ENCODE results near the gene KCNN3. TPM values are rescaled to one million over a fixed set of nuclear protein-coding genes. Genes with fewer than 3 reads are reported as not detected.

Gene KCNN3
- total and polyA plus RNA-seq, 2 of the 8 experiments (the other 6 are each of a cell fraction or from before 2014, with no cell fraction given), result 2.8 to 3.7 TPM

- 88% methylated on average over 17 of the region's 17 CpGs; no CpG with 5 or more reads in 1 of the 2 experiments for WGBS, 2 experiments (ENCODE audit: extremely low coverage in 1 of 2, insufficient coverage in 1 of 2, insufficient read length in 1 of 2, insufficient replicate concordance in 2 of 2, low coverage in 1 of 2, low lambda C conversion rate in 2 of 2, missing lambda C conversion rate in 1 of 2)
- ChIA-PET POLR2A (ENCODE audit: partially characterized antibody) (interaction anchor here (1.1 to 1.5 kb wide), 2 partner anchors 13 to 15 kb away, joined by 3 read pairs; no protein-coding TSS in a partner anchor), CTCF (ENCODE audit: partially characterized antibody) (interaction anchor here (0.7 to 9.6 kb wide), 19 partner anchors 8 to 137 kb away, joined by 3 to 56 read pairs (median 4); no protein-coding TSS in a partner anchor)
- Histone ChIP-seq H3K4ac (replicated peaks; ENCODE audit: insufficient read length, low read depth, low read length) (no peak overlapping the region), H3K23me2 (ENCODE audit: low read depth, low read length) (no peaks in the 10 kb centered on the region), H3K23ac (ENCODE audit: insufficient read length) (no peak overlapping the region), H2AFZ (ENCODE audit: low read length) (no peak overlapping the region), H3K4me2 (ENCODE audit: insufficient read depth in 1 of 2, low read depth in 2 of 2, low read length in 2 of 2) (no peak overlapping the region), H3K56ac (replicated peaks; ENCODE audit: insufficient read length, low read depth, low read length) (no peak overlapping the region), H3K9ac (replicated peaks in 1 of 4; ENCODE audit: extremely low read depth in 1 of 4, low read depth in 3 of 4, low read length in 3 of 4) (no peak overlapping the region), H3K9me3 (ENCODE audit: insufficient read depth in 2 of 2, low read depth in 1 of 2, low read length in 1 of 2) (0 out of 4 replicates have a peak, but pooled peaks cover 0 to 3% of the 10 kb centered on the region in 2 experiments), H2BK120ac (replicated peaks; ENCODE audit: low read depth, low read length) (no peak overlapping the region), H3K79me2 (ENCODE audit: control insufficient read depth in 1 of 2, insufficient read depth in 2 of 2, low read length in 2 of 2) (no peaks in the 10 kb centered on the region), H2BK20ac (ENCODE audit: low read length) (no peak overlapping the region), H3K4me1 (replicated peaks in 1 of 4; ENCODE audit: control insufficient read depth in 3 of 4, insufficient read depth in 4 of 4, low read length in 3 of 4) (peaks cover 0 to 11% (median 8%) of the 10 kb centered on the region in 4 experiments; a peak in 6 of 7 replicates), H3K4me3 (ENCODE audit: extremely low read depth in 1 of 4, insufficient read depth in 2 of 4, low read depth in 3 of 4, low read length in 4 of 4) (no peak overlapping the region), H3K14ac (ENCODE audit: insufficient read length) (no peak overlapping the region), H2AK5ac (ENCODE audit: low read depth, low read length) (no peak overlapping the region), H2BK12ac (ENCODE audit: low read depth, low read length) (no peak overlapping the region), H2BK15ac (ENCODE audit: low read length) (no peak overlapping the region), H4K20me1 (replicated peaks in 1 of 2; ENCODE audit: control insufficient read depth in 1 of 2, insufficient read depth in 2 of 2, low read length in 2 of 2) (no peaks in the 10 kb centered on the region), H4K8ac (ENCODE audit: extremely low read depth, insufficient read depth, low read length) (no peak overlapping the region), H3K27me3 (replicated peaks in 1 of 4; ENCODE audit: control insufficient read depth in 3 of 4, extremely low read depth in 1 of 4, insufficient read depth in 3 of 4, low read length in 3 of 4) (no peaks in the 10 kb centered on the region), H3K79me1 (ENCODE audit: low read depth, low read length) (no peaks in the 10 kb centered on the region), H4K91ac (replicated peaks; ENCODE audit: insufficient read length, low read length) (no peak overlapping the region), H3K36me3 (ENCODE audit: control insufficient read depth in 2 of 4, insufficient read depth in 4 of 4, low read length in 3 of 4) (no peaks in the 10 kb centered on the region), H3K18ac (ENCODE audit: extremely low read depth, low read length) (no peak overlapping the region), H2BK5ac (ENCODE audit: low read depth, low read length) (0 out of 2 replicates have a peak overlapping the region, but pooled peaks have one; percentile 24), H3K27ac (ENCODE audit: low read depth, low read length) (no peak overlapping the region), H4K5ac (ENCODE audit: insufficient read length, low read depth, low read length) (no peak overlapping the region)
- TF ChIP-seq EGR1 (IDR thresholded peaks at IDR 0.05; ENCODE audit: borderline replicate concordance, low read depth, low read length), result no peak
- DNase-seq (ENCODE audit: low read depth in 1 of 2, low spot score in 2 of 2), result no peak
- FAIRE-seq, result no peak
Observed at GRCh38 chr1:154775621-154776605, 94.2 kb downstream of the KCNN3 start.
